ENCODE measurements around the gene ICAM5.
"Not testable (repeated sequence)": the region's sequence is repeated elsewhere in the genome, so short reads cannot be mapped to it uniquely, and the experiment has no call there.

The ICAM5 gene

DNA sequence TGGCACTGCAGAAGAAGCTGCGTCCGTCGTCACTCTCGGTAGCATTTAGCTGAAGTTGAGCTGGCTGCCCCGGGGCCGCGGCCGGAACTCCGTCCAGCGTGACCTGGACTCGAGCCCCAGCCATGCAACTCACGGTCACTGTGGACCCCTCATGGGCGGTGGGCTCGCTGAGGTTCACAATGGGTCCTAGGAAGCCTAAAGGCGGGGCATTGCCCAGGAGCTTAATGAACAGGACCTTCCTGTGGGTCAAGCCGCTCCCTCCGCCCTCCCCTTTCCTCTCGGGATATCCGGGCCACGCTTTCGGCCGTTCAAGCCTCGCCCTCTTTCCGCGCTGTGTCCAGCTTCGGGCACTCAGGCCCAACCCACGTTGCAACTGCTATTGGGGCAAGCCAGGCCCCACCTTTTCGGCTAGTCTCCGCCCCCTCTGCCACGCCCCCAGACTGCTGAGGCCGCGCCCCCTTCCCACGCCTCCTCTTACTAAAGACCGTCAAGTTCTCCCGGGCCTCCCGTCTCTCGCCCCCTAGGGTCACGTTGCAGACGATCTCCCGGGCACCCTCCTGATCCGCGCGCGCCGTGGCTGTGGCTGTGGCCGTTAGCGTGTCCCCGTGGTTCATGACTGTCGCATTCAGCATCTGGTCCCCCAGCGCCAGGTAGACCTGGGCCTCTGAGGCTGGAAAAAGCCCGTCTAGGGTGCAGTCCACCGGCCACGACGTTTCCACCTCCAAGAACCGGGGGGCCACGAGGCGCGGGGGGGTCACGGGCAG lies 45.0 kb downstream of the ICAM5 start:
- DNase-seq (ENCODE audit: low spot score) = peak; percentile 97
- TF ChIP-seq, protein P1, sequence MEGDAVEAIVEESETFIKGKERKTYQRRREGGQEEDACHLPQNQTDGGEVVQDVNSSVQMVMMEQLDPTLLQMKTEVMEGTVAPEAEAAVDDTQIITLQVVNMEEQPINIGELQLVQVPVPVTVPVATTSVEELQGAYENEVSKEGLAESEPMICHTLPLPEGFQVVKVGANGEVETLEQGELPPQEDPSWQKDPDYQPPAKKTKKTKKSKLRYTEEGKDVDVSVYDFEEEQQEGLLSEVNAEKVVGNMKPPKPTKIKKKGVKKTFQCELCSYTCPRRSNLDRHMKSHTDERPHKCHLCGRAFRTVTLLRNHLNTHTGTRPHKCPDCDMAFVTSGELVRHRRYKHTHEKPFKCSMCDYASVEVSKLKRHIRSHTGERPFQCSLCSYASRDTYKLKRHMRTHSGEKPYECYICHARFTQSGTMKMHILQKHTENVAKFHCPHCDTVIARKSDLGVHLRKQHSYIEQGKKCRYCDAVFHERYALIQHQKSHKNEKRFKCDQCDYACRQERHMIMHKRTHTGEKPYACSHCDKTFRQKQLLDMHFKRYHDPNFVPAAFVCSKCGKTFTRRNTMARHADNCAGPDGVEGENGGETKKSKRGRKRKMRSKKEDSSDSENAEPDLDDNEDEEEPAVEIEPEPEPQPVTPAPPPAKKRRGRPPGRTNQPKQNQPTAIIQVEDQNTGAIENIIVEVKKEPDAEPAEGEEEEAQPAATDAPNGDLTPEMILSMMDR (IDR thresholded peaks at IDR 0.05) = no peak
- Histone ChIP-seq H3K4me3 (peak overlapping the region; percentile 86), H3K27ac (peak overlapping the region; percentile 52 to 95)

DNA sequence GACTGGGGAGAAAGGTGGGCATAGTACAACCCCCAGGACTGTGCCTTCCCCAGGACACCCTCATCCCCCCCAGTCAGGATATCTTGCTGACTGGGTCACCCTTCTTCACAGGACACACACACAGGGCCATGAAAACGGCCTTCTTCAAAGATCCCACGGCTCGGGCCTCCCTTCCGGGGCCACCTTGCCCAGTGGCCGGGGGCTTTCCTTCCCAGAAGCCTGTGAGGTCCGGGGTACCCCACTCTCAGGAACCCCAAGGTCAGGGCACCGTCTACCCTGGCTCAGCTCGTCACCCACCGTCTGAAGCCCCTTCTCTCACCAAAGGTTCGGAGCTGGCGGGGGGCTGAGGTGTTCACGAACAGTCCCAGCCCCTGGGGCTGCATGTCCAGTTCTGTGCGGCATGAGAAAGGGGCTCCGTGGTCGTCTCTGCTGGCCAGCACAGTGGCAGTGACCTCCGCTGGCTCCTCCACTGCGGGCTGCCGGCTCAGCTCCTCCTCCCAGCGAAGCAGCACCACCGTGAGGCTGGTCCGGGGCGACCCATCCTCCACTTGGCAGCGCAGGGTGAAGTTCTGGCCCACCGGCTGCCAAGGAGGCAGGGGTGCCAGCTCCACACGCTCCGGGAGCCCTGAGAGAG lies 45.7 kb downstream of the ICAM5 start:
- TF ChIP-seq, protein P1 (IDR thresholded peaks at IDR 0.05) = no peak
- H3K4me3 ChIP-seq = peak overlapping the region; percentile 86

DNA sequence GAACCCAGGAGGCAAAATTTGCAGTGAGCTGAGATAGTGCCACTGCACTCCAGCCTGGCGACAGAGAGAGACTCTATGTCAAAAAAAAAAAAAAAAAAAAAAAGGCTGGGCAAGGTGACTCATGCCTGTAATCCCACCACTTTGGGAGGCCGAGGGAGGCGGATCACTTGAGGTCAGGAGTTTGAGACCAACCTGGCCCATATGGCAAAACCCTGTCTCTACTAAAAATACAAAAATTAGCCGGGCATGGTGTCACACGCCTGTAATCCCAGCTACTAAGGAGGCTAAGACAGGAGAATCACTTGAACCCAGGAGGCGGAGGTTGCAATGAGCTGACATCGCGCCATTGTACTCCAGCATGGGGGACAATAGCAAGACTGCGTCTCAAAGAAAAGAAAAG lies 47.0 kb downstream of the ICAM5 start:
- H3K4me3 ChIP-seq; H3K27ac ChIP-seq; DNase-seq (ENCODE audit: low spot score): not testable (repeated sequence)

More for the DNA sequence above, 45.7 kb downstream of the ICAM5 start:
- peak overlapping the region in 1 of 2 donors; percentile 95 for H3K27ac ChIP-seq
- no peak for DNase-seq (ENCODE audit: low spot score)

DNA sequence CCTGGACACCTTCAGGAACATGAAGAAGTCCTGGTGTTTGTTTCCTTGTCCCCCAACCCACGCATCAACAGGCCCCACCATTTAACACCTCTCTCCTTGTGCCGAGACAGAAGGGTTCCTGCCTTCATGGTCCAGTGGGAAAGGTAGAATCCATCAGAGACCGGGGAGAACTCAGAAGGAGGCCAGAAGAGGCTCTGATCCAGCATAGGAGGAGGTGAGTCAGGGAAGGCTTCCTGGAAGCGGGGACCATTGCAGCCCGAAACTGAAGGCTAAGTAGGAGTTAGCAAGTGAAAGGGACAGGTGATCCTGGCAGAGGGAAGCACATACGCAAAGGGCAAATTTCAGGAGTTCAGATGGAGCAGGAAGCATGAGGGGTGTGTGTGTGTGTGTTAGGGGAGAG lies 49.2 kb downstream of the ICAM5 start:
- no peak overlapping the region for H3K4me3 ChIP-seq
- DNase-seq (ENCODE audit: low spot score) = no peak
- TF ChIP-seq, protein P1 (IDR thresholded peaks at IDR 0.05) = no peak
- no peak overlapping the region for H3K27ac ChIP-seq

DNA sequence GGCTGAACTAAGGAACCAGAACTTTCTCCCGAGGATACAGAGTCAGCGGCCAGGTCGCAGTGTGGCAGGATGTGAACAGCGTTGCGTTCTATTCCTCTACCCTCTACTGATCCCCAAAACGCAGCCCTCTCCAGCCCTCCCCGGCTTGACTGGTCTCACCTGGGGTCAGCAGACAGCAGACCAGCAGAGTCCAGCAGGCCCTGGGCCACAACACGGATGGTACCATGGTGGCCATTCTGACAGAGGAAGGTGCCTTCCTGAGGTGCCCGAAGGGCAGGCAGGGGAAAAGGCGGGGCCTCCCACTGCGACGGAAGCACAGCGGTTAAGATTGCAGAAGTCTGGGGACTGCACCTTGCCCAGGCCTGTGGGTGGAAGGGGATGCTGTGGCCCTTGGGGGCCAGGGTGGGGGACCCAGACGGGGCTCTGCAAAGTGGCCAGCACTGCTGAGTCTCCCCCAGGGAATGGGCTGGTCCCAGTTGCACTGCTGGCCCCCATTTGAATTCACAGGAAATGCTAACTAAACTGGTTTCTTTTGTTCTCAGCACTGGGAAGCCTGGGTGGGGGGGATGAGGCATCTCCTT lies 49.7 kb downstream of the ICAM5 start, which contains the start of gene ICAM3:
ICAM3 (minus strand) TSS at position 245 of the 581 bp plus-strand sequence; CDS start at position 235, 10 bp downstream.
- no peak within 1 kb of the TSS for H3K27ac ChIP-seq
- no peak within 1 kb of the TSS for H3K4me3 ChIP-seq
- DNase-seq (ENCODE audit: low spot score) = no peak
- TF ChIP-seq, protein P1 (IDR thresholded peaks at IDR 0.05) = no peak

DNA sequence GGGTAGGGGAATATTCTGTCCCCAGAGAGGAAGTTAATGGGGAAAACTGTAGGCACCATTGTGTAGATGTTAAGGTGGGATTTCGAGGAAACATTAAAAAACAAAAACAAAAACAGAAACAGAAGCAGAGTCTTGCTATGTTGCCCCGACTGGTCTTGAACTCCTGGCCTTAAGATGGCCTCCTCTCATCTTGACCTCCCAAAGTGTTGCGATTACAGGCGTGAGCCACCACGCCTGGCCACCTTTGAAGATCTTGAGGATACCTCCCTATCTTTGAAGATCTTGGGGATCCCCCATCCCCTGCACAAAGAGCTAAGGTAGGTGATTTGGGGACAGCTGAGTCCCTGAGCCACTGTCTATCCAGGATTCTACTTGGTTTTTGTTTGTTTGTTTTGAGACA lies 50.2 kb downstream of the ICAM5 start:
- Histone ChIP-seq H3K27ac (no peak overlapping the region), H3K4me3 (no peak overlapping the region)
- DNase-seq (ENCODE audit: low spot score) = no peak
- TF ChIP-seq, protein P1 (IDR thresholded peaks at IDR 0.05) = no peak

DNA sequence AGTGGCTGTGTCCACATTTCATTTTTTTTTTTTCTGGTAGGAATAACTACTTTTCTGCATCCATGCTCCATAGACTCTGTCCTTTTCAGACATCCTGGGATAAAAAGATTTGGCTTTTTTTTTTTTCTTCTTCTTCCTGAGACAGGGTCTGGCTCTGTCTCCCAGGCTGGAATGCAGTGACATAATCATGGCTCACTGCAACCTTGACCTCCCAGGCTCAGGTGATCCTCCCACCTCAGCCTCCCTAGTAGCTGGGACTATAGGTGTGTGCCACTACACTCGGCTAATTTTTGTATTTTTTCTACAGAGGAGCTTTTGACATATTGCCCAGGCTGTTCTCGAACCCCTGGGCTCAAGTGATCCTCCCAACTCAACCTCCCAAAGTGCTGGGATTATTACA lies 53.7 kb downstream of the ICAM5 start:
- TF ChIP-seq, protein P1 (IDR thresholded peaks at IDR 0.05) = no peak
- Histone ChIP-seq H3K4me3 (no peak overlapping the region), H3K27ac (no peak overlapping the region)
- DNase-seq (ENCODE audit: low spot score) = no peak
